Omental fat pad (tissue), 4 donors: ENCODE data around the gene ABCA4. TPM values are rescaled to one million over a fixed set of nuclear protein-coding genes. Genes with fewer than 3 reads are reported as not detected.
"Not testable (repeated sequence)": the region's sequence is repeated elsewhere in the genome, so short reads cannot be mapped to it uniquely, and the experiment has no call there.

ENCODE experiments used
- ATAC-seq: fragments of 150-250 bp; one replicate; pipeline ENCODE4 v1.9.1; 2016; ENCODE audit warnings: mild to moderate bottlenecking, moderate library complexity; ENCODE audit not compliant: low FRiP score
- DNase-seq: peaks from one replicate; pipeline ENCODE4 v3.0.0-alpha.2; 2019; ENCODE audit warnings: low spot score
- total RNA-seq, 4 donors: library from RNA; depleted of rRNA; stranded (reverse); fragments of >200 nt; gene quantifications; one replicate each; pipeline ENCODE4 v1.1.0, GENCODE V29; 2016
- TF ChIP-seq, protein P1 (sequence below), 3 donors: fragments of 450-650 bp; IDR thresholded peaks; one replicate each; pipeline ENCODE4 v1.5.1; 2016 to 2017; ENCODE audit warnings: antibody characterized with exemption in 3 of 3, mild to moderate bottlenecking in 3 of 3, moderate library complexity in 2 of 3

Gene ABCA4
- total RNA-seq, 4 donors from 2014 or later: 0.37 to 0.79 (median 0.38) TPM; not detected in 1

GRCh38 chr1:94153133-94153532 is 32.2 kb upstream of the ABCA4 start:
- TF ChIP-seq, protein P1, sequence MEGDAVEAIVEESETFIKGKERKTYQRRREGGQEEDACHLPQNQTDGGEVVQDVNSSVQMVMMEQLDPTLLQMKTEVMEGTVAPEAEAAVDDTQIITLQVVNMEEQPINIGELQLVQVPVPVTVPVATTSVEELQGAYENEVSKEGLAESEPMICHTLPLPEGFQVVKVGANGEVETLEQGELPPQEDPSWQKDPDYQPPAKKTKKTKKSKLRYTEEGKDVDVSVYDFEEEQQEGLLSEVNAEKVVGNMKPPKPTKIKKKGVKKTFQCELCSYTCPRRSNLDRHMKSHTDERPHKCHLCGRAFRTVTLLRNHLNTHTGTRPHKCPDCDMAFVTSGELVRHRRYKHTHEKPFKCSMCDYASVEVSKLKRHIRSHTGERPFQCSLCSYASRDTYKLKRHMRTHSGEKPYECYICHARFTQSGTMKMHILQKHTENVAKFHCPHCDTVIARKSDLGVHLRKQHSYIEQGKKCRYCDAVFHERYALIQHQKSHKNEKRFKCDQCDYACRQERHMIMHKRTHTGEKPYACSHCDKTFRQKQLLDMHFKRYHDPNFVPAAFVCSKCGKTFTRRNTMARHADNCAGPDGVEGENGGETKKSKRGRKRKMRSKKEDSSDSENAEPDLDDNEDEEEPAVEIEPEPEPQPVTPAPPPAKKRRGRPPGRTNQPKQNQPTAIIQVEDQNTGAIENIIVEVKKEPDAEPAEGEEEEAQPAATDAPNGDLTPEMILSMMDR (IDR thresholded peaks at IDR 0.05): no peak
- ATAC-seq: no peak
- no peak for DNase-seq

- not testable (repeated sequence) for DNase-seq, ATAC-seq
These were observed 28.2 kb upstream of the ABCA4 start for GRCh38 chr1:94149166-94149565.

DNA sequence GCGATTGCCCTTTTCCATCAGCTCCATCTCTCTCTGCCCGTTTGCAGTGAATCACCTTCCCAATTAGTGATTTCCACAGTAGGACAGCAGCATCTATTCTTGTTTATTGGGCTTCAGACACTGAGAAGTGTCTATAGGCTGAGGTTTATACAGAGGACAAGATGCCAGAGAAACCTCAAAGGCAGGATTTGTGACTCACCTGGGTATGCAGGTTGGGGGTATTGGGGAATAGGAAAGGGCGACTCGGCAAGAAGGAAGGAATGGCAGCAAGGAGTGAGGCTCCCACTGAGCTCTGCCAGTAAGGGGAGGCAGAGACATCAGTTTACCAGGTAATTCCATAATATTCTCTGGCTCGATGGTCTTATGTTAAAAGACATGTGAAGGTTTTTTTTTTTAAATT is 25.3 kb upstream of the ABCA4 start:
- DNase-seq (no peak), ATAC-seq (no peak)
- TF ChIP-seq, protein P1 (IDR thresholded peaks at IDR 0.05): no peak

GRCh38 chr1:94144836-94145235 is 23.9 kb upstream of the ABCA4 start:
- DNase-seq (no peak), ATAC-seq (no peak)
- TF ChIP-seq, protein P1 (IDR thresholded peaks at IDR 0.05): no peak

DNA sequence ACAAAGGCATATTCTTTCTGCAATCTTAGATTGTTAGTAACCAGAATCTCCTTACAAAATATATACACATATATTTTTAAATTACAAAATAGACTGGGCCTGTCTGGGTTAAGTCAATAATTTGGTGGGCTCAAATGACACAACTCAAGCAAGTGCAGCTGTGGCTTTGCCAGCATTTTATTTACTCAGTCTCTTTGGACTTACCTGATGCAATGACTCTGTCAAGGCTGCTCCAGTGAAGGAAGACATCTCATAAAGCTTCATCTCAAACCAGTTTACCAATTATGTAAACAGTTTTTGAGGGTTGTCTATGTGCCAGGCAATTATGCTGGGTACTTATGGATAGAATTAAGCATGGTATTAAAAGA is 22.8 kb upstream of the ABCA4 start:
- no peak for ATAC-seq
- DNase-seq: no peak
- TF ChIP-seq, protein P1 (IDR thresholded peaks at IDR 0.05): no peak

DNA sequence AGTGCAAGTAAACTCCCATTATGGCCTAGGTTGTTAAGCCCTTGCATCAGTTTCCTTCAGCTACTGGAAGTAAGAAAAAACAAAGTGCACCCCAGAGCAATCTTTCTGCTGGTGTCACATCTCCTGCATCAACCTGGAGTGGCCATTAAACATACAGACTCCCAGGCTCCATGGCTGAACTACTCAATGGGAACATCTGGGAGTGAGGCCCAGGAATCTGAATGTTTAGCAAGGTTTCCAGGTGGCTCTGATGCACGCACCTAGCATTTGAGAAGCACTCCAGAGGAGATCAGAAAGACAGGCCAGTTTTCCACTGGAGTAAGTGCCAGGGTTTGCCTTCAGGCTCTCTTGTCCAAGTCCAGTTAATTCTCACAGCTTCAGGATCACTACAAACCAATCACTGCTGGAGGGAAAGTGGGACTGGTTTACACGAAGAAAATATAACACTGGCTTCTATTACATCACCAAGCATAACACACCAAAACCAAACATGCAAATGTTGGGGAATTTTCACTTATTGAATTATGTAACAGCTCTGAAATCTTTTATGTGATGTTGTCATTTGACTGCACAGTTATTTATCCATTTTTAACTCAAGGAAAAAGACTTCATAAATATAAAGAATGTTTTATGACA is 22.3 kb upstream of the ABCA4 start:
- no peak for DNase-seq
- ATAC-seq: no peak
- TF ChIP-seq, protein P1 (IDR thresholded peaks at IDR 0.05): no peak

DNA sequence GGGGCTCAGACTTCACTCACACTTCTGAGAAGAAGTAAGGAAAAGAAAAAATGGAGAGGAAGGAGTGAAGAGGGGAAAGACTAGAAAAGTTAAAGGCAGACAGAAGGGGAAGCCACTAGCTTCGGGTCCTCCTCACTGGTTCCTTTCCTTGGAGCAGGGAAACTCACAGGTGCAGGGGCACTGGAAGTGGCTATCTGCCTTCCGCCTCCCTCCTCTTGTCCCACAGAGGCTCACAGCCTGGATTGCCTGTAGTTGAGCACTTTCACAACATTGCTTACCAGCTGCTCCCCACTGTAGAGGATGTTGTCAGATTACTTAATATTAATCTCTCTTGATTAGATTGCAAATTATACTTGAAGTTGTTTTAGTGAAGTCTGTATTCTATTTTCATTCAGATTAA is 21.6 kb upstream of the ABCA4 start:
- ATAC-seq (no peak), DNase-seq (no peak)
- TF ChIP-seq, protein P1 (IDR thresholded peaks at IDR 0.05): no peak
